ENCODE data around the gene SIAE. TPM values are rescaled to one million over a fixed set of nuclear protein-coding genes. Genes with fewer than 3 reads are reported as not detected.

Gene SIAE
- total and polyA plus RNA-seq, 8 donors: 13.3 to 71.5 (median 16.2) TPM

- DNase-seq (peak in 1 of 4 donors; percentile 22), ATAC-seq (peak; percentile 83)
- Histone ChIP-seq H3K27me3 (no peaks in the 10 kb centered on the region), H3K4me3 (no peak overlapping the region), H3K9me3 (no peaks in the 10 kb centered on the region), H3K36me3 (no peaks in the 10 kb centered on the region), H3K27ac (no peak overlapping the region), H3K4me1 (no peaks in the 10 kb centered on the region)
- intact Hi-C loops (cut with DNase I): no loop called here
- TF ChIP-seq, protein P1, sequence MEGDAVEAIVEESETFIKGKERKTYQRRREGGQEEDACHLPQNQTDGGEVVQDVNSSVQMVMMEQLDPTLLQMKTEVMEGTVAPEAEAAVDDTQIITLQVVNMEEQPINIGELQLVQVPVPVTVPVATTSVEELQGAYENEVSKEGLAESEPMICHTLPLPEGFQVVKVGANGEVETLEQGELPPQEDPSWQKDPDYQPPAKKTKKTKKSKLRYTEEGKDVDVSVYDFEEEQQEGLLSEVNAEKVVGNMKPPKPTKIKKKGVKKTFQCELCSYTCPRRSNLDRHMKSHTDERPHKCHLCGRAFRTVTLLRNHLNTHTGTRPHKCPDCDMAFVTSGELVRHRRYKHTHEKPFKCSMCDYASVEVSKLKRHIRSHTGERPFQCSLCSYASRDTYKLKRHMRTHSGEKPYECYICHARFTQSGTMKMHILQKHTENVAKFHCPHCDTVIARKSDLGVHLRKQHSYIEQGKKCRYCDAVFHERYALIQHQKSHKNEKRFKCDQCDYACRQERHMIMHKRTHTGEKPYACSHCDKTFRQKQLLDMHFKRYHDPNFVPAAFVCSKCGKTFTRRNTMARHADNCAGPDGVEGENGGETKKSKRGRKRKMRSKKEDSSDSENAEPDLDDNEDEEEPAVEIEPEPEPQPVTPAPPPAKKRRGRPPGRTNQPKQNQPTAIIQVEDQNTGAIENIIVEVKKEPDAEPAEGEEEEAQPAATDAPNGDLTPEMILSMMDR (IDR thresholded peaks at IDR 0.05): no peak
Measured at GRCh38 chr11:124591430-124591829, 82.1 kb downstream of the SIAE start.

- no peak overlapping the region for H3K27ac ChIP-seq
- H3K27me3 ChIP-seq: no peaks in the 10 kb centered on the region
- H3K36me3 ChIP-seq: no peaks in the 10 kb centered on the region
- H3K4me3 ChIP-seq: no peak overlapping the region
- TF ChIP-seq, protein P1 (IDR thresholded peaks at IDR 0.05): peak; percentile 44 to 58
- no peaks in the 10 kb centered on the region for H3K9me3 ChIP-seq
- no peaks in the 10 kb centered on the region for H3K4me1 ChIP-seq
- ATAC-seq (peak; percentile 52), DNase-seq (peak in 3 of 4 donors; percentile 40 to 81 (median 44))
- intact Hi-C loops (cut with DNase I): no loop called here
Measured at GRCh38 chr11:124586238-124586860, 87.2 kb downstream of the SIAE start.

- peak in 1 of 4 donors; percentile 19 for DNase-seq
- intact Hi-C loops (cut with DNase I): no loop called here
- no peaks in the 10 kb centered on the region for H3K4me1 ChIP-seq
- peak; percentile 95 for ATAC-seq
- TF ChIP-seq, protein P1 (IDR thresholded peaks at IDR 0.05): no peak
- H3K27me3 ChIP-seq: no peaks in the 10 kb centered on the region
- no peaks in the 10 kb centered on the region for H3K9me3 ChIP-seq
- H3K36me3 ChIP-seq: no peaks in the 10 kb centered on the region
- H3K27ac ChIP-seq: no peak overlapping the region
- H3K4me3 ChIP-seq: no peak overlapping the region
Measured at GRCh38 chr11:124584681-124585372, 88.7 kb downstream of the SIAE start.

DNA sequence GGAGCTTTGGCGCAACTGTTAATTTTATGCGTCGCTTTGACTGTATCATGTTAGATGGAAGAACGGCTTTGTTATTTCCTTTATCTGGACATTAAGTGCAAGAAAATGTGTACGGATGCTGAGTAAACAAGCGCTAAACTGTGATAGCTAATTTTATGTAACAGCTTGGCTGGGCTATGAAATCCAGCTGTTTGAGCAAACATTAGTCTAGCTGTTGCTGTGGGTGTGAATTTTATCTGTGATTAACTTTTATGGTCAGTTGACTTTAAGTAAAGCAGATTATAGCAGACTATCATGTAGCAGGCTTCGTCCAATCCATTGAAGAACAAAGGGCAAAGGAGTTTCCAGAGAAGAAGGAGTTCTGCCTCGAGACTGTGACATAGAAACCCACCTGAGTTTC is 89.8 kb downstream of the SIAE start:
- TF ChIP-seq, protein P1 (IDR thresholded peaks at IDR 0.05): no peak
- ATAC-seq (no peak), DNase-seq (no peak)
- Histone ChIP-seq H3K27me3 (no peaks in the 10 kb centered on the region), H3K27ac (no peak overlapping the region), H3K9me3 (no peaks in the 10 kb centered on the region), H3K4me1 (no peaks in the 10 kb centered on the region), H3K36me3 (no peaks in the 10 kb centered on the region), H3K4me3 (no peak overlapping the region)
- intact Hi-C loops (cut with DNase I): no loop called here

Other genes starting within 250 kb of the SIAE start
- not detected for gene OR8B4, start 248.9 kb downstream of the SIAE start, total RNA-seq
- gene OR8B4, start 248.9 kb downstream of the SIAE start, polyA plus RNA-seq (ENCODE audit: insufficient read length in 6 of 6): not detected
- not detected for gene OR8B8, start 228.0 kb downstream of the SIAE start, total RNA-seq
- gene OR8B8, start 228.0 kb downstream of the SIAE start, polyA plus RNA-seq (ENCODE audit: insufficient read length in 6 of 6): under 1 TPM in 1 of 6 donors, not detected in 5; 0.04 TPM
- gene OR8B12, start 130.1 kb downstream of the SIAE start, total RNA-seq: not detected
- not detected for gene OR8B12, start 130.1 kb downstream of the SIAE start, polyA plus RNA-seq (ENCODE audit: insufficient read length in 6 of 6)
- gene OR8A1, start 103.7 kb downstream of the SIAE start, total RNA-seq: not detected
- gene OR8A1, start 103.7 kb downstream of the SIAE start, polyA plus RNA-seq (ENCODE audit: insufficient read length in 6 of 6): under 1 TPM in 4 of 6 donors, not detected in 2; 0.03 to 0.04 (median 0.03) TPM
- gene PANX3, start 62.3 kb downstream of the SIAE start, total RNA-seq: not detected
- not detected for gene PANX3, start 62.3 kb downstream of the SIAE start, polyA plus RNA-seq (ENCODE audit: insufficient read length in 6 of 6)
- gene TBRG1, start 50.9 kb downstream of the SIAE start, total RNA-seq: 10 to 100 TPM; 34.1 to 41.9 TPM
- gene TBRG1, start 50.9 kb downstream of the SIAE start, polyA plus RNA-seq (ENCODE audit: insufficient read length in 6 of 6): 10 to 100 TPM; 30.2 to 40.9 (median 37.5) TPM
- 1 to 10 TPM; 5.6 TPM for gene SPA17, start 165 bp upstream of the SIAE start, total RNA-seq
- gene SPA17, start 165 bp upstream of the SIAE start, polyA plus RNA-seq (ENCODE audit: insufficient read length in 6 of 6): 10 to 100 TPM in 5 of 6 donors, 1 to 10 TPM in 1; 9.7 to 20.9 (median 16.5) TPM
- 10 to 100 TPM; 50.5 to 62.1 TPM for gene NRGN, start 66.2 kb upstream of the SIAE start, total RNA-seq
- 10 to 100 TPM; 16.5 to 25.1 (median 22.1) TPM for gene NRGN, start 66.2 kb upstream of the SIAE start, polyA plus RNA-seq (ENCODE audit: insufficient read length in 6 of 6)
- 10 to 100 TPM; 16.0 to 35.6 TPM for gene VSIG2, start 78.5 kb upstream of the SIAE start, total RNA-seq
- 10 to 100 TPM; 25.0 to 32.6 (median 27.5) TPM for gene VSIG2, start 78.5 kb upstream of the SIAE start, polyA plus RNA-seq (ENCODE audit: insufficient read length in 6 of 6)
- 100 to 1,000 TPM; 116 to 119 TPM for gene ESAM, start 88.6 kb upstream of the SIAE start, total RNA-seq
- 100 to 1,000 TPM; 103 to 139 (median 121) TPM for gene ESAM, start 88.6 kb upstream of the SIAE start, polyA plus RNA-seq (ENCODE audit: insufficient read length in 6 of 6)
- gene MSANTD2, start 126.7 kb upstream of the SIAE start, total RNA-seq: 10 to 100 TPM in 1 of 2 donors, 1 to 10 TPM in 1; 9.4 to 12.2 TPM
- 10 to 100 TPM; 33.5 to 46.3 (median 44.0) TPM for gene MSANTD2, start 126.7 kb upstream of the SIAE start, polyA plus RNA-seq (ENCODE audit: insufficient read length in 6 of 6)
- gene ROBO3, start 191.7 kb upstream of the SIAE start, total RNA-seq: 10 to 100 TPM; 11.0 to 11.4 TPM
- gene ROBO3, start 191.7 kb upstream of the SIAE start, polyA plus RNA-seq (ENCODE audit: insufficient read length in 6 of 6): 10 to 100 TPM; 38.8 to 54.8 (median 49.1) TPM
- 10 to 100 TPM; 38.2 to 39.4 TPM for gene ROBO4, start 224.1 kb upstream of the SIAE start, total RNA-seq
- 10 to 100 TPM; 31.1 to 61.9 (median 49.4) TPM for gene ROBO4, start 224.1 kb upstream of the SIAE start, polyA plus RNA-seq (ENCODE audit: insufficient read length in 6 of 6)
- not detected for gene HEPN1, start 245.5 kb upstream of the SIAE start, total RNA-seq
- gene HEPN1, start 245.5 kb upstream of the SIAE start, polyA plus RNA-seq (ENCODE audit: insufficient read length in 6 of 6): under 1 TPM in 1 of 6 donors, not detected in 5; 0.15 TPM

Measured in left lung (tissue), 10 donors.